Lung (tissue), 12 donors: ENCODE data around the gene TSPAN14. TPM values are rescaled to one million over a fixed set of nuclear protein-coding genes. Genes with fewer than 3 reads are reported as not detected.
A peak's percentile ranks its signal among the peaks of the same experiment; 100 is the strongest.

Experiments used
- ATAC-seq: fragments of 200-7000 bp; cut with Tn5 transposase; one replicate; pipeline ENCODE4 v1.9.1; 2020; ENCODE audit warnings: moderate number of reproducible peaks; ENCODE audit not compliant: insufficient read depth, low FRiP score
- DNase-seq, 3 donors: peaks; one replicate each; pipeline ENCODE4 v3.0.0-alpha.2; 2013 to 2017
- H3K27ac ChIP-seq, 2 donors: one replicate each; pipeline ENCODE4 v1.5.1; 2013; ENCODE audit warnings: mild to moderate bottlenecking in 2 of 2, moderate library complexity in 2 of 2, control low read depth in 1 of 2, inconsistent platforms in 1 of 2, low read depth in 1 of 2, low read length in 1 of 2
- H3K27me3 ChIP-seq, 3 donors: one replicate each; pipeline ENCODE4 v1.5.1; 2013; ENCODE audit warnings: low read length in 2 of 3; ENCODE audit not compliant: control insufficient read depth in 3 of 3, insufficient read depth in 3 of 3
- H3K36me3 ChIP-seq, 4 donors: one replicate each; pipeline ENCODE4 v1.5.1; 2013; ENCODE audit warnings: low read length in 4 of 4, mild to moderate bottlenecking in 1 of 4, moderate library complexity in 1 of 4; ENCODE audit not compliant: control insufficient read depth in 4 of 4, insufficient read depth in 4 of 4
- H3K4me1 ChIP-seq, 5 donors: one replicate each; pipeline ENCODE4 v1.5.1; 2013; ENCODE audit warnings: low read length in 5 of 5, mild to moderate bottlenecking in 2 of 5, moderate library complexity in 1 of 5; ENCODE audit not compliant: control insufficient read depth in 5 of 5, insufficient read depth in 5 of 5
- H3K4me3 ChIP-seq: one replicate; pipeline ENCODE4 v1.5.1; 2013; ENCODE audit warnings: mild to moderate bottlenecking, control low read depth, moderate library complexity
- H3K9ac ChIP-seq, 2 donors: one replicate each; pipeline ENCODE4 v1.5.1; 2013; ENCODE audit warnings: low read length in 2 of 2, control low read depth in 1 of 2; ENCODE audit not compliant: insufficient read depth in 1 of 2
- H3K9me3 ChIP-seq, 4 donors: one replicate each; pipeline ENCODE4 v1.5.1; 2013; ENCODE audit warnings: low read length in 3 of 4, mild to moderate bottlenecking in 1 of 4, moderate library complexity in 1 of 4; ENCODE audit not compliant: control insufficient read depth in 4 of 4, insufficient read depth in 3 of 4
- WGBS, 2 donors: extraction: QIAGEN DNeasy Blood & Tissue Kit; methylation state at CpG; one replicate each; pipeline ENCODE4 v1.1.7; 2013; 5-methylcytosine and 5-hydroxymethylcytosine counted together
- polyA plus RNA-seq, 2 donors: library from polyadenylated mRNA; stranded (reverse); fragments of 200-250 nt; gene quantifications; one replicate each; pipeline ENCODE4 v1.2.1, GENCODE V29; 2013
- total RNA-seq, 2 donors: library from RNA; depleted of rRNA in 1 of 2; stranded (reverse); fragments of >200 nt in 1 of 2; gene quantifications; one replicate each; pipeline ENCODE4 v1.2.1, GENCODE V29; 2014 to 2021
- TF ChIP-seq, protein P1 (sequence below): IDR thresholded peaks from 2 replicates; pipeline ENCODE4 v1.5.1; 2012; ENCODE audit warnings: mild to moderate bottlenecking; ENCODE audit errors: control extremely low read depth, extremely low read depth
- donor health status: control.
- donor health status: control.
- donor health status: Bipolar disorder and iron deficiency.
- donor health status: healthy.
- donor health status: DM: yes; HTN: yes; CAD: no.

Gene TSPAN14
- total and polyA plus RNA-seq, 4 donors = 40.9 to 187 (median 116) TPM

DNA sequence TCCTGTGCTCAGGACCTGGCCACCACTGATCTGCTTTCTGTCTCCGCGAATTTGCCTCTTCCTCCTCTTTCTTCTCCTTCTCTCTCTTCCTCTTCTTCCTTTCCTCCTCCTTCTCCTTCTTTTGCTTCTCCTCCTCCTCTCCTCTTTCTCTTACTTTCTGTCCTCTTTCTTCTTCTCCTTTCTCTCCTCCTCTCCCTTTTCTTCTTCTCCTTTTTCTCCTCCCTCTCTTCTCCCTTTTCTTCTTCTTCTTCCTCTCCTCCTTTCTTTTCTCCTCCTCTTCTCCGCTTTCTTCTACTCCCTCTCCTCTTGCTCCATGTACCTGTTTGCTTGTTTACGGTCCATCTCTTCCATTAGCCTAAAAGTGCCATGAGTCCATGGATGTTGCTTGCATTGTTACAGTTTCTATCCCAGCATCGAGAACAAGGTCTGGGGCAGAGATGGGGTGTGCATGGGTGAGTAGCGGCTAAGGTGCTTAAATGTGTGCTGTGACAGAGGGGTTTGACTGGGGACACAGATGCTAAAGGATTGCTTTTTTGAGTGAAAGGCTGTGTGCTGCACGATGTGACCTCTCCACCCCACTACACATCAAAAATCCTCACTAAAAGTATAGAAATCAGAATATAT, 91.3 kb downstream of the TSPAN14 start:
- Histone ChIP-seq H3K9me3 (no peaks in the 10 kb centered on the region), H3K4me3 (no peak overlapping the region), H3K9ac (no peak overlapping the region), H3K4me1 (peaks cover 0 to 12% (median 0%) of the 10 kb centered on the region in 5 donors), H3K27ac (no peak overlapping the region), H3K27me3 (no peaks in the 10 kb centered on the region), H3K36me3 (no peaks in the 10 kb centered on the region)
- TF ChIP-seq, protein P1, sequence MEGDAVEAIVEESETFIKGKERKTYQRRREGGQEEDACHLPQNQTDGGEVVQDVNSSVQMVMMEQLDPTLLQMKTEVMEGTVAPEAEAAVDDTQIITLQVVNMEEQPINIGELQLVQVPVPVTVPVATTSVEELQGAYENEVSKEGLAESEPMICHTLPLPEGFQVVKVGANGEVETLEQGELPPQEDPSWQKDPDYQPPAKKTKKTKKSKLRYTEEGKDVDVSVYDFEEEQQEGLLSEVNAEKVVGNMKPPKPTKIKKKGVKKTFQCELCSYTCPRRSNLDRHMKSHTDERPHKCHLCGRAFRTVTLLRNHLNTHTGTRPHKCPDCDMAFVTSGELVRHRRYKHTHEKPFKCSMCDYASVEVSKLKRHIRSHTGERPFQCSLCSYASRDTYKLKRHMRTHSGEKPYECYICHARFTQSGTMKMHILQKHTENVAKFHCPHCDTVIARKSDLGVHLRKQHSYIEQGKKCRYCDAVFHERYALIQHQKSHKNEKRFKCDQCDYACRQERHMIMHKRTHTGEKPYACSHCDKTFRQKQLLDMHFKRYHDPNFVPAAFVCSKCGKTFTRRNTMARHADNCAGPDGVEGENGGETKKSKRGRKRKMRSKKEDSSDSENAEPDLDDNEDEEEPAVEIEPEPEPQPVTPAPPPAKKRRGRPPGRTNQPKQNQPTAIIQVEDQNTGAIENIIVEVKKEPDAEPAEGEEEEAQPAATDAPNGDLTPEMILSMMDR = no peak
- DNase-seq (no peak), ATAC-seq (no peak)
- WGBS, 2 donors = 84 to 94% methylated on average over 7 of the region's 7 CpGs

DNA sequence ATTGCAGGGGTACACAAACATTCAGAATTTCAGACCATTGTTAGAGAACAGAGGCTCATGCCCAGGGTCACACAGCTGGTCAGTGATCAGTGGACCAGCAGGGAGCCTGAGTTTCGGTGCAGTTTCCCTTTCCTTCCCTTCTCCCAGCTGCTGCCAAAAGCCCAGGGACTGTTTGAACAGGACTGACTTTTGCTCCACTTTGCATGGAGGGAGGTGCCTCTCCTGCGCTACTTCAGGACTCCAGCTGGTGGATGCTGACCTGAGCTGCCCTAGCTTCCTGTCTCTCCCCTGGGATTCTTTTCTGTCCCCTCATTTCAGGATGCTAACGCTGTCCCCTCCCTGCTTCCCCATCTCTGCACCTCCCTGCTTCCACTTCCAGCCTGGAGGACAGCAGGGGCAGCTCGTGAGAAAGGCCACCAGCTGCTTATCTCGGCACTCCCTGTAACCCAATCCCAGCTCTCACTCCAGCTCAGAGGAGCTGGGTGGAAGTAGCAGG, 98.1 kb downstream of the TSPAN14 start:
- ATAC-seq (no peak), DNase-seq (peak in 2 of 3 donors; percentile 45 to 53)

DNA sequence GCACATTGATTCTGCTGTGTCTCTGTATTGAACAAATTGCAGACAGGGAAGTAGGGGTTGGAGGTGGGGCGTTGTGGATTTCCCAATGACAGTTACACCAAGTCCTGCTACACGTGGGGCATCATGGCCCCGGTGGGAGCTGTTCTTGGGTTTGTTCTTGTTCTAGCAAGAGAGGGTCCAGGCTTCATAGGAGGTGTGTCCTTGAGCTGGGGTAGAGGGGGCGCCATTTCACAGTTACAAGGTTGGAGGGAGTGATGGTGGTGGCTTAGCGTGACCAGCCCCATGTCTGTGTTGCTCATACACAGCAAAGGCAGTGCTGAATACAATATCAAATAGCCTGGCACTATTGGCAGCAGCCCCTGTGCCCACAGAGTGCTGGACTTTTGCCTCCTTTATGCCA, 99.3 kb downstream of the TSPAN14 start:
- no peak overlapping the region for H3K4me3 ChIP-seq
- peaks cover 0 to 8% (median 0%) of the 10 kb centered on the region in 5 donors for H3K4me1 ChIP-seq
- WGBS, 2 donors = 61 to 90% methylated on average over 5 of the region's 5 CpGs
- no peak for ATAC-seq
- H3K27me3 ChIP-seq = no peaks in the 10 kb centered on the region
- TF ChIP-seq, protein P1 = no peak
- no peak overlapping the region for H3K27ac ChIP-seq
- peaks cover 0 to 2% (median 0%) of the 10 kb centered on the region in 4 donors for H3K9me3 ChIP-seq
- H3K9ac ChIP-seq = no peak overlapping the region
- DNase-seq = no peak
- no peaks in the 10 kb centered on the region for H3K36me3 ChIP-seq

More for the DNA sequence above, 98.1 kb downstream of the TSPAN14 start:
- H3K4me3 ChIP-seq = no peak overlapping the region
- H3K27me3 ChIP-seq = no peaks in the 10 kb centered on the region
- 25 to 51% methylated on average over 5 of the region's 5 CpGs for WGBS, 2 donors
- TF ChIP-seq, protein P1 = no peak
- H3K36me3 ChIP-seq = no peaks in the 10 kb centered on the region
- H3K9ac ChIP-seq = no peak overlapping the region
- H3K9me3 ChIP-seq = peaks cover 0 to 2% (median 0%) of the 10 kb centered on the region in 4 donors
- H3K4me1 ChIP-seq = peaks cover 0 to 8% (median 0%) of the 10 kb centered on the region in 5 donors
- H3K27ac ChIP-seq = peak overlapping the region in 1 of 2 donors; percentile 32
